Activated T-cell treated with anti-CD3 and anti-CD28 coated beads, Interleukin-2, amount 50 U/mL, for 72 hours (primary cell): Measurements from ENCODE around the gene SPANXN4. TPM values are rescaled to one million over a fixed set of nuclear protein-coding genes. Genes with fewer than 3 reads are reported as not detected.

ENCODE experiments used
- ATAC-seq, 2 donors: fragments of 150-1000 bp; cut with Tn5 transposase; replicated peaks in 1 of 2; 2 replicates each; pipeline ENCODE4 v1.10.0; 2021; ENCODE audit warnings: moderate library complexity in 2 of 2, mild to moderate bottlenecking in 1 of 2
- DNase-seq, 2 donors: peaks; one replicate each; pipeline ENCODE4 v3.0.0; 2021 to 2022; ENCODE audit warnings: mixed read lengths in 1 of 2
- H3K27ac Mint-ChIP-seq: one replicate; pipeline ENCODE4 v1.8.0; 2022; ENCODE audit warnings: mild to moderate bottlenecking, moderate library complexity, mixed read lengths
- H3K27me3 Mint-ChIP-seq: one replicate; pipeline ENCODE4 v1.8.0; 2022; ENCODE audit warnings: low read depth, mixed read lengths
- H3K36me3 Mint-ChIP-seq, 2 donors: one replicate each; pipeline ENCODE4 v1.8.0; 2022; ENCODE audit warnings: mixed read lengths in 2 of 2, mild to moderate bottlenecking in 1 of 2; ENCODE audit not compliant: insufficient read depth in 2 of 2
- H3K4me1 Mint-ChIP-seq: one replicate; pipeline ENCODE4 v1.8.0; 2022; ENCODE audit warnings: low read depth, mixed read lengths
- H3K4me3 Mint-ChIP-seq, 2 donors: one replicate each; pipeline ENCODE4 v1.8.0; 2022; ENCODE audit warnings: mild to moderate bottlenecking in 2 of 2, mixed read lengths in 2 of 2, moderate library complexity in 2 of 2
- H3K9me3 Mint-ChIP-seq, 2 donors: one replicate each; pipeline ENCODE4 v1.8.0; 2022; ENCODE audit warnings: mixed read lengths in 2 of 2
- total RNA-seq, 2 donors: library from RNA; stranded (reverse); gene quantifications; one replicate each; pipeline ENCODE4 v1.2.3, GENCODE V29; 2022

Gene SPANXN4, protein sequence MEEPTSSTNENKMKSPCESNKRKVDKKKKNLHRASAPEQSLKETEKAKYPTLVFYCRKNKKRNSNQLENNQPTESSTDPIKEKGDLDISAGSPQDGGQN
- total RNA-seq, result not detected

- no peaks in the 10 kb centered on the region for H3K4me1 Mint-ChIP-seq
- no peak for ATAC-seq
These were observed at the start of gene SPANXN4 for GRCh38 chrX:143025628-143026027. SPANXN4 (plus strand) TSS chrX:143025928; CDS start chrX:143026015, 87 bp downstream.

DNA sequence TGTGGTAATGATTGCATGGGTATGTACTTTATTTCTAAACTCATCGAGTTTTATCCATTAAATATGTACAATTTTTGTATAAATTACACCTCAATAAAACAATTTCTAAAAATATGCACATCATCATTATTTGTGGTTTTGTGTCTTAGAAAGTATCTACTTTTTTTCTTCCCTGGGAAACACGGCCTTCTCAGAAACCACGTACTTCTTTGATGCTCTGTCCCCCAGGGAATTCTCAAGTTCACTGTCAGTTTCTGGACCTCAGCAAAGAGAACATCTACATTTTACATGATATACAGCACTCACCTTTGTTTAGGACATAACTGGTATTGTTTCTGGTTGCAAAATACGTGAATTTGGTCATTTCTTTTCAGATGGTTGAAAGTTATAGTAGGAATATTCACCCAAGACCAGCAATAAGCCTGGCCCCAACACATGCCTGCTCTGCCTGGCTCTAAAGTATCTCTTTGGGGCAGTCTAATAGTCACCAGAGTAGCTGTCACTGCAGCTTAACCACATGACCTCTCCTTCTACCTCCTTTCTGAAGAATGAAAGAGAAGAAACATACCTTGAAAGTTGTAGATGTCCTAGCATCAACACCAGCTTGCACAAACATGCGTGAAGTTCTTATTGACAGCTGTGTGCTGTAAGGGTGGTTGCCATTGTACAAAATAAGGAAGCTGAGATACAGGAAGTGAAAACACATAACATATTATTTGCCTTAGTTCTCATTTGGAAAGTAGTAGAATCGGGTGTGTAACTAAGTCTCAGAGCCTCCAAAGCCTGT is 48.4 kb upstream of the SPANXN4 start:
- Mint-ChIP-seq H3K4me3 (no peak overlapping the region), H3K4me1 (no peaks in the 10 kb centered on the region), H3K9me3 (peaks cover 0 to 4% of the 10 kb centered on the region in 2 donors), H3K36me3 (peaks cover 0 to 2% of the 10 kb centered on the region in 2 donors), H3K27me3 (no peaks in the 10 kb centered on the region), H3K27ac (no peak overlapping the region)
- ATAC-seq, result no peak
- DNase-seq, result no peak

More at GRCh38 chrX:143025628-143026027, at the start of gene SPANXN4:
- Mint-ChIP-seq H3K27me3 (peaks cover 19% of the 10 kb centered on the region), H3K4me3 (no peak within 1 kb of the TSS), H3K9me3 (peaks cover 0 to 10% of the 10 kb centered on the region in 2 donors), H3K27ac (no peak within 1 kb of the TSS), H3K36me3 (peaks cover 0 to 1% of the 10 kb centered on the region in 2 donors)
- DNase-seq, result no peak

GRCh38 chrX:142978130-142978684 is 47.5 kb upstream of the SPANXN4 start:
- Mint-ChIP-seq H3K9me3 (peaks cover 0 to 4% of the 10 kb centered on the region in 2 donors), H3K27ac (no peak overlapping the region), H3K4me1 (no peaks in the 10 kb centered on the region), H3K4me3 (no peak overlapping the region), H3K27me3 (no peaks in the 10 kb centered on the region), H3K36me3 (peaks cover 0 to 2% of the 10 kb centered on the region in 2 donors)
- DNase-seq (no peak), ATAC-seq (no peak)

GRCh38 chrX:142982679-142983078 is 43.0 kb upstream of the SPANXN4 start:
- Mint-ChIP-seq H3K27me3 (no peaks in the 10 kb centered on the region), H3K9me3 (peaks cover 3 to 7% of the 10 kb centered on the region in 2 donors), H3K4me1 (no peaks in the 10 kb centered on the region), H3K36me3 (peaks cover 0 to 2% of the 10 kb centered on the region in 2 donors), H3K27ac (no peak overlapping the region), H3K4me3 (no peak overlapping the region)
- ATAC-seq, result no peak
- no peak for DNase-seq

GRCh38 chrX:142994988-142995387 is 30.7 kb upstream of the SPANXN4 start:
- Mint-ChIP-seq H3K27ac (no peak overlapping the region), H3K9me3 (peaks cover 0 to 7% of the 10 kb centered on the region in 2 donors), H3K27me3 (peaks cover 8% of the 10 kb centered on the region), H3K4me3 (no peak overlapping the region), H3K36me3 (no peaks in the 10 kb centered on the region), H3K4me1 (no peaks in the 10 kb centered on the region)
- DNase-seq (no peak), ATAC-seq (no peak)

DNA sequence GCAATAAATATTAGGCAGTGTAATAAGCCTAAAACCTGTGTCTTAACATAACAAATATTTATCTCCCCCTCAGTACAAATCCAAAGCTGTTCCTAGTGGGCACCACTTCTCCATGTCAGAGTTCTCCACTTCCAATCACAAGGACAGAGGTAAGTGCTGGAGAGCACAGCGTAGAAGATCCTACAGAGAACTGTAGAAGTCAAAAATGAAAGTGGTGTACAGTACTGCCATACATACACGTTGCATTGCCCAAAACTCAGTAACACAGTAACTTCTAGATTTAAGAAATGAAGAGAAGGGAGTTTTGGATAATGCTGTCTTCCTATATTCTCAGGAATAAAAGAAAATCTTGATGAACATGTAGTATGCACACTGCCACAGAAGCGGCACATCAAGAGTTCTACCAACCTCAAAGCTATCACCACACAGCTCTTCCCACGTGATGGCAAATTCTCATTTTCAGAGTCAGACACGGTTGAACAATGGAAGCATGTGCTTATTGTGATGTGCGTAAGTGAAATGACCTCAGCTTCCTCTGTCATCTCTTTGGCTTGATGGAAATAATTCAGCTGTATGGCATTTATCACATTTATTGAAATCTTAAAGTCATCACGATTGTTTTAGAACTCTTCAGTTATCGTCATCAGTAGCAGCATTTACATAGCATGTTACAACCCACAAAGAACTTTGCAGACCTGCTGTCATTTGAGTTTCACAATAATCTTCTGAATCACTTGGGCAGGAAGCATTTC is 27.1 kb upstream of the SPANXN4 start:
- H3K4me3 Mint-ChIP-seq, result no peak overlapping the region
- no peaks in the 10 kb centered on the region for H3K4me1 Mint-ChIP-seq
- peaks cover 16% of the 10 kb centered on the region for H3K27me3 Mint-ChIP-seq
- H3K9me3 Mint-ChIP-seq, result peaks cover 2 to 7% of the 10 kb centered on the region in 2 donors
- no peaks in the 10 kb centered on the region for H3K36me3 Mint-ChIP-seq
- H3K27ac Mint-ChIP-seq, result no peak overlapping the region
- DNase-seq (no peak), ATAC-seq (no peak)

DNA sequence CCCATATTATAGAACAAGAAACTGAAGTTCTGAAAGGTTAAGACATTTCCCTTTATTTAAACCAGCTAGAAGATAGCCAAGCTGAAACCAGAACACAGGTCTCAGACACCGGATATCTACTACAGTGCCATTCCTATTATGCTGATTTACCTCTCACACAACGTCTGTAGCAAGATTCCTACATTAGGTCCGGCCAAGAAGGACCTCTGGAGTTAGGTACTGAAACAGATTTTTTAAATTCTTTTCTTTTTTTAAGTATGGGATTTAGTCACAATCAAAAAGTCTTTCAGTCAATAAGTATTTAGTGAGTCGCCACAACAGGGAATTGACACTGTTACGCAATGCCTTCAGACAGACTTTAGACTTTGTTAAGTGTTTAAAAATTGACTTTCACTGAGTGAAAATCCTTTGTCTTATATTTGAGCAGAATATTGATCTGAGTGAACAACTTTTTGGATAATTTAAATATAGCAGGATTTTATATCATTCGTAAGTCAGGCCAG is 26.5 kb upstream of the SPANXN4 start:
- Mint-ChIP-seq H3K36me3 (no peaks in the 10 kb centered on the region), H3K4me1 (no peaks in the 10 kb centered on the region), H3K9me3 (peaks cover 2 to 4% of the 10 kb centered on the region in 2 donors), H3K27ac (no peak overlapping the region), H3K4me3 (no peak overlapping the region), H3K27me3 (peaks cover 16% of the 10 kb centered on the region)
- DNase-seq, result no peak
- ATAC-seq, result no peak

- Mint-ChIP-seq H3K4me1 (no peaks in the 10 kb centered on the region), H3K27ac (no peak overlapping the region), H3K27me3 (peaks cover 16% of the 10 kb centered on the region), H3K36me3 (no peaks in the 10 kb centered on the region), H3K9me3 (peaks cover 0 to 2% of the 10 kb centered on the region in 2 donors), H3K4me3 (no peak overlapping the region)
- ATAC-seq, result no peak
- no peak for DNase-seq
These were observed 23.5 kb upstream of the SPANXN4 start for GRCh38 chrX:143002206-143002605.

GRCh38 chrX:143017272-143017671 is 8.5 kb upstream of the SPANXN4 start:
- H3K27ac Mint-ChIP-seq, result no peak overlapping the region
- H3K9me3 Mint-ChIP-seq, result peaks cover 7 to 15% of the 10 kb centered on the region in 2 donors
- peak in 1 of 2 donors; percentile 12 for DNase-seq
- H3K4me1 Mint-ChIP-seq, result peaks cover 6% of the 10 kb centered on the region
- peak in 1 of 2 donors; percentile 37 for ATAC-seq
- H3K4me3 Mint-ChIP-seq, result no peak overlapping the region
- H3K27me3 Mint-ChIP-seq, result peaks cover 16% of the 10 kb centered on the region
- H3K36me3 Mint-ChIP-seq, result peaks cover 0 to 10% of the 10 kb centered on the region in 2 donors

- H3K36me3 Mint-ChIP-seq, result peaks cover 0 to 1% of the 10 kb centered on the region in 2 donors
- H3K27ac Mint-ChIP-seq, result no peak overlapping the region
- H3K4me3 Mint-ChIP-seq, result no peak overlapping the region
- H3K27me3 Mint-ChIP-seq, result peaks cover 26% of the 10 kb centered on the region
- no peaks in the 10 kb centered on the region for H3K4me1 Mint-ChIP-seq
- H3K9me3 Mint-ChIP-seq, result peaks cover 2 to 11% of the 10 kb centered on the region in 2 donors
- ATAC-seq (no peak), DNase-seq (no peak)
These were observed 1.5 kb downstream of the SPANXN4 start for GRCh38 chrX:143027275-143027674.

- Mint-ChIP-seq H3K27ac (no peak overlapping the region), H3K4me1 (no peaks in the 10 kb centered on the region), H3K4me3 (no peak overlapping the region), H3K9me3 (peaks cover 2 to 3% of the 10 kb centered on the region in 2 donors), H3K27me3 (peaks cover 28% of the 10 kb centered on the region), H3K36me3 (peaks cover 0 to 1% of the 10 kb centered on the region in 2 donors)
- ATAC-seq (no peak), DNase-seq (no peak)
These were observed 21.8 kb downstream of the SPANXN4 start for GRCh38 chrX:143047511-143047910.

DNA sequence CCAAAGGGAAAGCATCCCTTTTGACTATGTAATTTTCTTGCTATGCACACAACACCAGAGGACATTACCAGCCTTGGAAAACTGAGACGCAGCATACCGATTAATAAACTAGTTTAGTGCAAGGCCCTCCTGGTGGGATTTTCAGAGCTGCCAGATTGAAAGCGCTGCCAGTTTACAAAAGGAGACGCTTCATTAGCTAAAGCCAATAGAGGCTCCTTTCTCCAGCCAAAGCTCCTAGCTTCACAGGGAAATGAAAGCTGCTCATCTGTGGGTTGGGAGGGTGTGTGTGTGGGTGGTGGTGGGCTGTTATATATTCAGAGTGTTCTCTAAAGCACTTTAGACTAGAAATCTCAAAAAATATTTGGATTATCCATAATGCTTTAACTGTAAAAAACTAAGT is 32.4 kb downstream of the SPANXN4 start:
- Mint-ChIP-seq H3K4me3 (no peak overlapping the region), H3K27ac (no peak overlapping the region), H3K36me3 (no peaks in the 10 kb centered on the region), H3K27me3 (peaks cover 13% of the 10 kb centered on the region), H3K9me3 (peaks cover 0 to 5% of the 10 kb centered on the region in 2 donors), H3K4me1 (no peaks in the 10 kb centered on the region)
- DNase-seq (no peak), ATAC-seq (no peak)

DNA sequence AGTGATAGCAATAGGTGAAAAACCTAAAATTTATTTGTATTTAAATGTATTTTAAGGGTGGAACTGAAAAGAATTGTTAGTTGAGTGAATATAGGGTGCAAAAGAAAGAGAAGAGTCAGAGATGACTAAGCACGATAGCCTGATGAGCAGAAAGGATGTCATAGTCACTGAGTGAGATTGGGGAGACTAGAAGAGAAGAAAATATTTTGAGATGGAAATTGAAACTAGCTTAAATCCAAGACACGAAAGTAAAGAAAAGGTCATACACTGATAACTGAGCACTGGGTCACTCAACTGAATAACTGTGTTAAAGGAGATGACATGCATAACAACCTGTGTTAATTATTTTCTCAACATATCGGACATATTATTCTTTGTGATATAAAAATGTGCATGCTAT is 55.5 kb downstream of the SPANXN4 start:
- ATAC-seq (no peak), DNase-seq (no peak)
- no peaks in the 10 kb centered on the region for H3K27me3 Mint-ChIP-seq
- no peak overlapping the region for H3K4me3 Mint-ChIP-seq
- no peaks in the 10 kb centered on the region for H3K4me1 Mint-ChIP-seq
- H3K27ac Mint-ChIP-seq, result no peak overlapping the region
- no peaks in the 10 kb centered on the region for H3K36me3 Mint-ChIP-seq
- H3K9me3 Mint-ChIP-seq, result peaks cover 6 to 10% of the 10 kb centered on the region in 2 donors
